SIG-M5 treated with dmso at 0.1 percent for 504 hours (cell line): ENCODE data around the gene GRIK4.
"Not testable (repeated sequence)": the region's sequence is repeated elsewhere in the genome, so short reads cannot be mapped to it uniquely, and the experiment has no call there.

Experiments
- DNase-seq: peaks from one replicate; lab custom pipeline; 2025; ENCODE audit not compliant: unreplicated experiment; lab: John Stamatoyannopoulos, UW

Gene GRIK4

DNA sequence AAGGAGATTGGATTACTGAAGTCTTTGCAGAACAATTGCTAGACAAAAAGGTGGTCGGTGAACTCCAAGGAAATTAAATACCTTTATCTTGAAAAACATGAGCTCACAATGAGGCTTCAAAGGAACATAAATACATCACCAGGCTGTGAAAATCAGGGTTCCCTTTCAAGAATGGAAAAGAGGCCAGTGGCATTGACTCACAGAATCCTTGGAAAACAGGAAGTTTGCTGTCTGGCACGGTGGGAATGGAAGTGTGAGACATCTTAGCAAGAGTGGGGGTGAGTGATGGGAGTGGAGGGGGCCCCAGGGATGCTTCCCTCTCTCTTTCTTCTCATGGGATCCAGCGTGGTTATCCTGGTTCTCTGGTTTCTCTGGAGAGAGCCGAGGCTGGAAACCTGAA, 463.4 kb downstream of the GRIK4 start:
- DNase-seq: no peak

DNA sequence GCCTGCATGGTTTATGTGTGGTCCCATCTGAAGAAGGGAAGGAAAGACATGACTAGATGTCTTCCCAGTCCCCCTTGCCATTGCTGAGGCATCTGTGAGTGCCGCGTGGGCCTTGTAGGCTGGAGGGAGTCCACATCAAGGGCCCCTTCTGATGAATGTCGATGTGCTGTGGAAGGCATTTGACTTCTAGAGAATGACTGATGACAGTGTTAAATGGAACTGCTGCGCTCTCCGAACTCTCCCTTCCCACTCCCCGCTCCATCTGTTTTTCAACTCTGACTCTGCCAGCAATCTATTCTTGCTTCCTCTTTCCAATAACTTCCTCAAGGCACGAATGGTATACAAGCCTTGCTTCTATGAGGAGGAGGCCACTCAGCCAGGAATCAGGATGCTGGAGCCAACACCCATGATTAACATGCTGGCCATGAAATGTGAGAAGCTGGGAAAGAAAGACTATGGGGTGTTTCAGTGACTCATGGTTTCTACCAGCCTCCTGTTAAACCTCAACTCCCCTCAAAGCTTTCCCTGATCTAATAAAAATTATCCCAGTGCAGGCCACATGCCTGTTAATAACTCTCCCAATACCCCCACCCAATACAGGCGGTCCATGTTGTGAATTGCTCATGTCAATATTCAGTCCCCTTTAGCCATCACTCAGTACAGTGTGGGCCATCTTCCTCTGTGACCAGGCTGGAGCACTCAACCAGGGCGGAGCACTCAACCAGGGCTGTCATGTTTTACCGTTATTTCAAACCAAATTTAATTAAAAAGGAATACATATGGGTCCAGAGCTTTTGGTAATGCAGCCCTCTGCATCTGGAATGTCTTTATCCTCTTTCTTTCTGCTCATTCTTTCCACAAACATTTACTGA, 466.0 kb downstream of the GRIK4 start:
- no peak for DNase-seq

DNA sequence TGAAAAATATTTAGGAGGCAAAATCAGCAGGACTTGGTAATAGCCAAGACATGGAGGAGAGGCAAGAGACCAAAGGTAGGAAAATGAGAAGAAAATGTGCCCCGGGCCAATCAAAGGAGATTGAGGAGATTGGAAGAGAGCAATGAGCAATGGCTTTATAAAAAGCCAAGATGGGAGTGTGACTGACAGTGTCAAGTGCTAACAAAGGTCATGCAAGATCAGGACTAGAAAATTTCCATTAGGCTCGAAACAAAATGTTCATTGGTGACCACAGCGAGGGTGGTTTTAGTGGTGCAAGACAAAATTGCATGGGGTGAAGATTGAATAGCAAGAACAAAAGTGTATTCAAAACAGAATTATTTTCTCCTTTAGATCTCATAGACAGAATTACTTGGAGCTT, 467.2 kb downstream of the GRIK4 start:
- DNase-seq: no peak

DNA sequence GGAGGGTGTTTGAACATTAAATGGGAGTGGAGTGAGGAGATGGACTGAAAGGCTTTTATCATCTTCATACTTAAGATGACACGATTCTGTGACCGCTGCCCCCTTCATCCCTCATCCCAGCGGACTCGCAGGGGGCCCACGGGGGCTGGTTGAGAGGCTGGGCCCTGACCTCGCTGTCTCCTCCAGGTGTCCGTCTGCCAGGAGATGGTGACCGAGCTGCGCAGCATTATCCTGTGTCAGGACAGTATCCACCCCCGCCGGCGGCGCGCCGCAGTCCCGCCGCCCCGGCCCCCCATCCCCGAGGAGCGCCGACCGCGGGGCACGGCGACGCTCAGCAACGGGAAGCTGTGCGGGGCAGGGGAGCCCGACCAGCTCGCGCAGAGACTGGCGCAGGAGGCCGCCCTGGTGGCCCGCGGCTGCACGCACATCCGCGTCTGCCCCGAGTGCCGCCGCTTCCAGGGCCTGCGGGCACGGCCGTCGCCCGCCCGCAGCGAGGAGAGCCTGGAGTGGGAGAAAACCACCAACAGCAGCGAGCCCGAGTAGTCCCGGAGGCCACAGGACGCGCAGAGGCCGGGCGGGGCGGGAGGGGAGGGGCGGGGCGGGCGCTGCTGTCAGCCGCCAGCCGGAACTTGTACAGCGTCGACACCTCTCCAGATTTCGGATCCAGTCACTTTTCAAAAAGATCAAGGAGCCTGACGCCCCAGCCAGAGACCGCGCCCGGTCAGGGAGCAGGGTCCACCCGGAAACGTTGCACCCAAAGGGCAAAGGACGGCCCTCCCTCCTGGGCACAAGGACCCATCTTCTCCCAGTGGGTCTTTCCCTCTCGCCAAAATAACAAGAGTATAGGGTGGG, 474.4 kb downstream of the GRIK4 start:
- DNase-seq: peak; percentile 24

DNA sequence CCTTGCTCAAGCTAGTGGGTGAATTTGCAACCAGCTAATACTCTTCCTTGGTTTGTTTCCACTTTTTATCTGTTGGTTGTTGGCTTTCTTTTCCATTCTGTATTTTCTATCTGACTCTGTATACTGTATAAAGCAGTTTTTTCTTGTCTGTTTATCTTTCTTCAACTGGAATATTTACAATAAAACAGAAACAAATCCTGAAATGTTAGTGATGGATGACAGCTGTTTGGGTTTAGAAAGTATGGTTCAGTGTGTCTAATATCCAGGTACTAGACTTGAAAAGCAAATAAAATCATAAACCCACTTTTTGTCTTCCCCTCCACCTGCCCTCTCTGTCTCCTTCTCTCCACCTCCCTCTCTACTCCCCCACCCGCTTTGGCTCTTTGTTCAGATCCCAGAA, 477.1 kb downstream of the GRIK4 start:
- no peak for DNase-seq

DNA sequence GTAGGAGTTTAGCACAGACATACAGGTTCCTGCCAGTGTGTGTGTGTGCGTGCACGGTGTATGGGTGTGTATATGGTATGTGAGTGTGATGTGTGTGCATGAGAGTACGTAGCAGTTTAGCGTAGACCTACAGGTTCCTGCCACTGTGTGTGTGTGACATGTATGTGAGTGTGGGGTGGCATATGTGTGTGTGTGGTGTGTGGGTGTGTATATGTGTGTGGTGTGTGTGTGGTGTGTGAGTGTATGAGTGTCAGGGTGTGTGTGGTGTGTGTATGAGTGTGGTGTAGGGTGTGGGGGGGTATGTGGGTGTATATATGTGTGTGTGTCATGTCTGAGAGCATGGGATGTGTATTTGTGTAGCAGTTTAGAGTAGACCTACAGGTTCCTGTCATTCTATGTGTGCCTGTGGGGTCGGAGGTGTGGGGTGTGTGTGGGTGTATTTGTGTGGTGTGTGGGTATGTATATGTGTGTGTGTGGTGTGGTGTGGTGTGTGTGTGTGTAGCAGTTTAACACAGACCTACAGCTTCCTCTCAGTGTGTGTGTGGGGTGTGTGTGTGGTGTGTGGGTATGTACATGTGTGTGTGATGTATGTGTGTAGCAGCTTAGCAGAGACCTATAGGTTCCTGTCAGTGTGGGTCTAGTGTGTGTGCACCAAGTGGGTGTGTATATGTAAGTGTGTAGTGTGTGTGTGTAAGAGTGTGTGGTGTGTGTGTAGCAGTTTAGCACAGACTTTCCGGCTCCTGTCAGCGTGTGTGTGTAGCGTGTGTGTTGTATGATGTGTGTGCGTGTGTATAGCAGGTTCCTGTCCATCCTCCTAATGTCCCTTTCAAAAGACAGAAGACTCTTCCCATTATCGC, 480.5 kb downstream of the GRIK4 start:
- DNase-seq: no peak

DNA sequence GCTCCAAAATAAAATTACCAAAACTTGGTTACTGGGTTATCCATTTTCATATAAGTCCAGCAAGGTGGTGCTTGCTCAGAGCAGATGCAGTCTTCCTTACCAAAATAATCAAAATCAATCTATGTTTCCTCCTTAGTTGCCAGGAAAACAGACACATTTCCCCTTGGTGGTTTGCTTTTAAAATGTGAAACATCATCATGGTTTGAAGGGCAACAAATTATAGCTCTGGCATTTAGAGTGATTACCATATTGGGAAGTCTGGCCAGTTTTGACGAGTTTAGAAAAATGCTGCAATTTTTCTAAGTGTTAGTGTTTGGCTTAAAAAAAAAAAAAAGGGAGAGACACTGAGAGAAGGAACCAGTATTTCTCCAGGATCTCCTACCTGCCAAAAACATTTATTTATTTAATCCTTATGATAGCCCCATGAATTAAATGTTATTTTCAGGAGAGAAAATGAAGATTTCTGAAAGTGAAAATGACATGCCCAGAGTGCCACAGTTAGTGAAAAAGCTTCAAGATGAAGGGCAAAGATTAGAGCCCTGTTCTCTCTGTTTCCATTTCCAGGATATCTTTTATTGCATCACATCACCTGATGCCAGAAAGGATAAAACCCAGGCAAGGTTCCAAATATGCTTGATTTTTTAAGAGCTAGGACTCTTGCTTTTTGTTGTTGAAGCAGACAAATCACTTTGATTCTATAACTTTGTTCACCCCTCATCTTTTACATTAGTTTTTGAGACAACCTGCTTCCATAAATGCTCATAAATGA, 482.7 kb downstream of the GRIK4 start:
- DNase-seq: no peak

DNA sequence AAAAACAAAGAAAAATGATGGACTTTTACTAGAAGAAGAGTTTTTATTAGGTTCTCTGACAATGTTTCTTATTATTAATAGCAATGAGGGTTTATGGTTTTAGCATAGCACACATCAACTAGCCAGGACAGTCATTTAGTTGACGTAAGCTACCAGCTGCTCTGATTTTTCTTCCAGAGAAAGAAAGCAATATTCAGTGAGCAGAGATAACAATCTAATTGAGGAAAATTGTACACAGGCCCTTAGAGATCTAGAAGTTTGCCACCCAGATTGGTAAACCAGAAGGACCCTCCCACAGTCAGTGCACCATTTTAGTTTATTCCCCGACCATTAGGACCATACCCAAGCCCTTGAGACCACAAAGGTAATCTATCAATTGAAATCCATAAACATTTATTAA, 483.6 kb downstream of the GRIK4 start:
- no peak for DNase-seq

DNA sequence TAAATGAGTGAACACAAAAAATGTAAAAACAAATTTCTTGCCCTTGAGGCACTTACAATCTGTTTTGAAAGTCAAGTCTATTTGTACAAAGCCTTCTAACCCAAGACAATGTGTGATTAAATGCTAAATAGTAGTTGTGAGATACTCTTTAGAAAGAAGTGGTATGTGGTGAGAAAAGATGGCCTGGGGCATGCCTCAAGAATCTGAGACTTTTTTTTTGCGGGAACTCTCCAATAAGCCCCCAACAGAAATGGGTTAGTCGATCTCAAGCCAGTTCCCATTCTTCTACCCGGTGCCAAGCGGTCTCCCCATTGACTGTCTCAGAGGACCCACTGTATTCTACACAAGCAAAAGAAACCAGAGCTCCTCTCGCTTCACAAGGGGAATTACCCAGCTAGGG, 485.4 kb downstream of the GRIK4 start:
- no peak for DNase-seq

DNA sequence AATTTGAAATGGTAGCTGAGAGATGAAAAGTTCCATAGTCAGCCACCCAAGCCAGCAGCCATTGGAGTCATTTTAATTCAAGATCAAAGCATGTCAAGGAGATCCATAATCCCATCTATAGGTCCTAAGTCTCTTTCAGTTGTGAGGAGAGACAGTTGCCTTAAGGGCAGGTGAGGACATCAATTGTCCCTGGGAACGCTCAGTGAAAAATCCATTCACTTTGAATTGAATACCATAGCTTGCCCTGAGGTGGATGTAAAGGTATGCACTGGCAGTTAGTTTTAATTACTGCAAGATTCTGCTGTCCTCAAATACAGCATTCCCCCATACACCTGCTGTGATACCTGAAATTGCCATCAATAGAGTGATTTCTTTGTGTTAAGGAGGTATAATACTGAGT, 487.0 kb downstream of the GRIK4 start:
- DNase-seq: no peak

DNA sequence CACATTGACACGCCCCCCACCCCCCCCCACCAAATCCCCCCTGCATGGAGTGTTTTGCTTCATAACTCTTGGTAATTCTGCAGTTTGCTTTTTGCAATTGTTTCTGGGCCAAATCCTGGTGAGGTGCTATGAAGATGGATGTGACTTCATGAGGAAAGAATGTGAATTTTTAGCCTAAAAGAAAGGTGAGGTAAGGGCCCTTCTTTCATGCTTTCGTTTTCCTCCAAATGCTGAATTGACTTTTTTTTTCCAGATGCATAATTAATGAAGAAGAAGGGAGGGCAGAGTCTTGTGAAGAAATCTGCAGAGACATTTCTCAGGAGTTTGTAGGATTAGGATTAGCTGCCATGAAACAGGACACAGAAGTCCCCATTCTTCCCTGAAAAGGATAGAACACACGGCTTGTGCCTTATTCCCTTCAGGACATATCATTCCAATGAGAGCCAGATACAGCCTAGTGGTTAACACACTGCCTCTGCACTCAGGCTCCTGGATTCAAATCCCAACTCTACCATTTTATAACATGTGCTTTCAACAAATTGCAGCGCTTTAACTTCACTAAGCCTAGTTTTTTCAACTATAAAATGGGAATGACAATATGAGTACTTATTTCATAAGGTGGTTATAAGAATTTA, 492.8 kb downstream of the GRIK4 start:
- no peak for DNase-seq

DNA sequence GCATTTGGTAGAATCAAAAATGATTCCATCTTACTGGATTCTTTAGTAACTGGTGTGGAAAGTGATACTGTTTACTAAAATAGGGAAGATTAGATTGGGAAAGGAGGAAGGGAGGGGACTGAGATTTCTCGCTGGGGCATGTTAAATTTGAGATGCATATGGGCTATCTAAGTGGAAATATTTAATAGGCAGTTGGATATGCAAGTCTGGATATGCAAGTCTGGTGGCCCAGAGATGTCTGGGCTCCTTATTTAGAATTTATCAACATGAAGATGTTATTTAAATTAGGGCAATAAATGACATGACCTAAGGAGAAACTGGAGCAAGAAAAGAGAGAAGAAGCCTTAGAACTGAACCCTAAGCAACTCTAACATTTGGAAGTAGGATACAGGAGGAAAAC, 495.4 kb downstream of the GRIK4 start:
- DNase-seq: no peak

DNA sequence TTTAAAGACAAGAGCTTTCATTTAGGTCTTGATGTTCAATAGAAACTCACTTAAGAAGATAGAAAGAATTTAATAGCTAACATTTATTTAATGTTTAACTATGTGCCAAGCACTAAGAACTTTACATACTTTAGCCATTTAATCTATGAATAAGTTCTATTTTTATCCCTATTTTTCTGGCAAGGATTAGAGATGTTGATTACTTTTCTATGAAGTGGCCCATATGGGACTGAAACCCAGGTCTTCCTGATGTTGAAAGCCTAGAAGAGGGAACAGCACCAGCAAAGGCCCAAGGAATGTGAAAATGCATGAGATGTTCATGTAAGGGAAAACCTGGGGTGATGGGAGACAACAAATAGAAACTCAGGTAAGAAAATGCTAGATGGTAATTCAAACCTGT, 497.0 kb downstream of the GRIK4 start:
- DNase-seq: no peak

DNA sequence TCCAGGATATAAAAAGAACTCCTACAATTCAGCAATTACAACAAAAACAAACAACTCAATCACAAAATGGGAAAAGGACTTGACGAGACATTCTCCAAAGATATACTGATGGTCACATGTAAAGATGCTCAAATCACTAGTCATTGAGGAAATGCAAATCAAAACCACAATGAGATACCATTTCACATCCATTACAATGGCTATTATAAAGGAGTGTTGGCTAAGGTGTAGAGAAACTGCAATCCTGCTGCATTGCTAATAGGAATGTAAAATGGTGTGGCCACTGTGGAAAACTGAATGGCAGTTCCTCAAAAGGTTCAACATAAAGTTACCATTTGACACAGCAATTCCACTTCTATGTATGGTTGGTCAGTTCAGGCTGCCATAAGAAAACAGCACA, 500.5 kb downstream of the GRIK4 start:
- no peak for DNase-seq

DNA sequence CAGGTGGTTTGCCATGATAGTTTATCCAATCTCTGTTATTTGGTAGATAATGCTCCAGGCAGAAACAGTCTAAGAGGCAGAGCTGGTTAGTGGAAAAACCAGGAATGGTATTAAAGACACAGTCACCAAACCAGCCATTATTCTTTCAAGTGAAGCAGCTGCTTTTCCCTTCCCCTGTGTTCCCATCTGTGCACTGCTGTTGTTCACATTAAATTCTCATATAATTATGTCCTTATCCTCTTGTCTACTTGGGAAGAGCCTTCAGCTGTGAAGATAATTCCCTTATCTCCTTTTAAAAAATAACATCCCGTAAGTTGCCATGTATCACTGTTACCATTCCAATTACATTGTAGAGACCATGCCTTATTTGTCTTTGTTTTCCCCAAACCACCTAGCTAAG, 507.2 kb downstream of the GRIK4 start:
- DNase-seq: no peak

DNA sequence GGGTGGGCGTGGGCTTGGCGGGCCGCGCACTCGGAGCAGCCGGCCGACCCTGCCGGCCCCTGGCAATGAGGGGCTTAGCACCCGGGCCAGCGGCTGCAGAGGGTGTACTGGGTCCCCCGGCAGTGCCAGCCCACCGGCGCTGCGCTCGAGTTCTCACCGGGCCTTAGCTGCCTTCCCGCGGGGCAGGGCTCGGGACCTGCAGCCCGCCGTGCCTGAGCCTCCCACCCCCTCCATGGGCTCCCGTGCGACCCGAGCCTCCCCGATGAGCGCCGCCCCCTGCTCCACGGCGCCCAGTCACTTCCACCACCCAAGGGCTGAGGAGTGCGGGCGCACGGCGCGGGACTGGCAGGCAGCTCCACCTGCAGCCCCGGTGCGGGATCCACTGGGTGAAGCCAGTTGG, 510.2 kb downstream of the GRIK4 start:
- DNase-seq: not testable (repeated sequence)

DNA sequence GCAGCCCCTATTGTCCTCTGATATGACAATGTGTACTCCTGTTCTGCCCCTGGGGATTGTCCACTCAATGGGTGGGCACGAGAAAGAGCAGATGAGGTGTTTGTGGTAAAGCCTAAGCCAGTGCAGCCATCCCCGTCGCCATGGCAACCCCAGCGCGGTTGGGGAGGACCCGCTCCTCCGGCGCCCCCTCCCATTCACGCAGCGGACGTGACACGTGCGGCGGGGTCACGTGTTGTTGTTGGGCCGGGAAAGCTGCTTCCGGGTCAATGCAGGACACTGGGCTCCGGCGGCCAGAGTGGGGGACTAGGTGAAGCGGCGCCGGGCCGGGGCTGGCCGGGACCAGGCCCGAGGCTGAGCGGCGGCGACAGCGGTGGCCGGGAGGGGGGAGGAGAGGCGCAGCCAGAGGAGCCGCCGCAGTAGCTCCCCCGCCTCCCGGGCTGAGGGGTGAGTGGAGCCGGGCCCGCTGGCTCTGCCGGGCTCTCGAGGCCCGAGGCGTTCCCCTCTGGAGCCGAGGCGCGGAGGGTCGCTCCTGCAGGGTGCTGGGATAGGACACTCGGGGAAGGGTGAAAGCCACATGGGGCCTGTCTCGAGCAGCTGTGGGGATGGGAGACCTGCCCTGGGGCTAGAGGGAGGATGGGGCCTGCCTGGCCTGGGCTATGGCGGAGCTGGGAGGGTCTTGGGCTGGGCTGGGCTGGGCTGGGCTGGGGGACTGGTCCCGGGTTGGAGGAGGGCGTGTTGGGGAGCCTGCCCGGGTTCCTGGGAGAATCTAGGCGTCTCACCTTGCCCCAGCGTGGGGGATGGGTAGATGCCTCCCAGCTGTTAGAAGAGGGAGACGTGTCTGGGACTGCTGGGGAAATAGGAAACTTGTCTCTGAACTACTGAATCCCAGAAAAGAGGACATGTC, 512.6 kb downstream of the GRIK4 start, which contains the start of gene TBCEL:
Gene TBCEL, plus strand, starts transcription at position 255 of the 904 bp plus-strand sequence. CDS start 21,589 bp downstream, outside the sequence.
- DNase-seq: peak; percentile 47

DNA sequence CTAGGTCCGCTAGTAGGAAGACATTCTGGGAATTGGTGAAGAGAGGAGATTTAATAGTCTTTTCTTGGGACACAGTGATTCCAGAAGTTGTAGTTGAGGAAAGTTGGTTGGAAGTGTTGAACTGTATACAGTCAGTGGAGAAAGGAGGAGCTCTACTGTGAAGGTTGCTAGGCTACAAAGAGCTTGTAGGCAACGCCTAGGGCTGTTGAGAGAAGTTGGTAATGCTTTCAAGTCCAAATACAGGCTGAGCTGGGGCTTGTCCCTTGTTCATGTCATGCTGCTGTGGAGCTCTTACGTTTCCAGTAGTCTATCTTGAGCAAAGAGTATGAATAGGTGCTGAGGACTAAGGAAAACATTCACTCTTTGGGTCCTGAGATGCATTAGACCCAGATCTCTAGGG, 513.4 kb downstream of the GRIK4 start:
- DNase-seq: peak; percentile 25

DNA sequence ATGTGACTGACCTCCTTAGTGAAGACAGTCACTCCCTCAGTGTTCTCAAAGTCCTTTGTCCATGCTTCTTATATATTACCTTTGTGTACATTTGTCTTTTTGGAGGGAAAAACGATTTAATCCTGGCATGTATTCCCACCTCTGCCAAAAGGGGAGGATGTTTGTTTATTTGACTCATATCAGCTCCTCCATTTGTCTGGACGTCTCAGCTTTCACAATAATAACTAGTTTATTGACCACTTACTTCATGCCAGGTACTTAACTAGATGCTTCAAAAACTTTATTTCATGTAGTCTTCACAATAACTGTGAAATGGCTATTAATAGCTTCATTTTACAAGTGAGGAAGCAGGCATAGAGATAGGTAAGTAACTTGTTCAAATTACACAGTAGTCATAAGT, 517.6 kb downstream of the GRIK4 start:
- no peak for DNase-seq
